Activated naive CD8-positive, alpha-beta T cell treated with anti-CD3 and anti-CD28 coated beads, Interleukin-2, amount 50 U/mL, for 24 hours (primary cell): Measurements from ENCODE around the gene ERCC6L2.

Experiments used
- ATAC-seq: fragments of 150-1000 bp; cut with Tn5 transposase; one replicate; pipeline ENCODE4 v1.10.0; 2021
- DNase-seq: peaks from one replicate; pipeline ENCODE4 v3.0.0; 2021
- H3K27ac Mint-ChIP-seq: one replicate; pipeline ENCODE4 v1.8.0; 2021; ENCODE audit warnings: mild to moderate bottlenecking, mixed read lengths
- H3K27me3 Mint-ChIP-seq: one replicate; pipeline ENCODE4 v1.8.0; 2021; ENCODE audit warnings: mixed read lengths
- H3K36me3 Mint-ChIP-seq: one replicate; pipeline ENCODE4 v1.8.0; 2021; ENCODE audit warnings: low read depth, mixed read lengths
- H3K4me1 Mint-ChIP-seq: one replicate; pipeline ENCODE4 v1.8.0; 2021; ENCODE audit warnings: mixed read lengths
- H3K4me3 Mint-ChIP-seq: one replicate; pipeline ENCODE4 v1.8.0; 2021; ENCODE audit warnings: mild to moderate bottlenecking, moderate library complexity, mixed read lengths
- H3K9me3 Mint-ChIP-seq: one replicate; pipeline ENCODE4 v1.8.0; 2021; ENCODE audit warnings: mixed read lengths

The ERCC6L2 gene

GRCh38 chr9:95879591-95879990 is 4.1 kb downstream of the ERCC6L2 start:
- H3K27ac Mint-ChIP-seq: peak overlapping the region; percentile 82
- H3K4me1 Mint-ChIP-seq: peaks cover 57% of the 10 kb centered on the region
- no peak for ATAC-seq
- no peaks in the 10 kb centered on the region for H3K27me3 Mint-ChIP-seq
- no peaks in the 10 kb centered on the region for H3K9me3 Mint-ChIP-seq
- H3K4me3 Mint-ChIP-seq: no peak overlapping the region
- no peak for DNase-seq
- peaks cover 42% of the 10 kb centered on the region for H3K36me3 Mint-ChIP-seq

DNA sequence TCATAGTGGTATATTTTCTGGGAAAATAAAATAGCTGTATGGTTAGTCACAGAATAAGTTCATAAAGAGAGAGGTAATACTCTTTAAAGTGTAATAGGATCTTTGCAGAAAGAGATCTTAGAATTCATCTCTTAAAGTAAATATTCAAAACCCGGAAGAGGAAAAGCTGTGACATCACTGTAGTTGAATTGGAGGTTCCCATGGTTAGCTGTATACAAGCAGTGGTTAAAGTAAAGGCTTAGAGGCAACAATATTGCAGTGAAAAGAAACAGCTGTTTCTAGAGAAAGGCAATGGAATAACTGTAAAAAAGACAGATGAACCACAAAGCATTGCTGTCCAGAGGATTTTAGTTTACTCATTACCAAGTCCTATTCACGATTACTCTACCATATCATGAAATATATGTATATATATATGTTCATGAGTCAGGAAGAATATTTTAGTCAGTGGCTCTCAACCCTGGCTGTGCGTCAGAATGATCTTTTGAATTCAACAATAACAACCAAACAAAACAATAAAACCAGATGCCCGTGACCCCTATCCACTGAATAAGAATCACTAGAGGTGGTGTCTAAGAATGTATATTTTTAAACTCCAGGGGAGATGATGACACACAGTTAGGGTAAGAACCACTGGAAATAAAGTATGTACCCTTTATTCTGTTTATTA is 4.7 kb downstream of the ERCC6L2 start:
- H3K4me3 Mint-ChIP-seq: peak overlapping the region; percentile 18
- H3K27me3 Mint-ChIP-seq: no peaks in the 10 kb centered on the region
- H3K27ac Mint-ChIP-seq: peak overlapping the region; percentile 82
- ATAC-seq: no peak
- peaks cover 60% of the 10 kb centered on the region for H3K4me1 Mint-ChIP-seq
- no peaks in the 10 kb centered on the region for H3K9me3 Mint-ChIP-seq
- no peak for DNase-seq
- peaks cover 44% of the 10 kb centered on the region for H3K36me3 Mint-ChIP-seq

- peak overlapping the region; percentile 5 for H3K4me3 Mint-ChIP-seq
- H3K27ac Mint-ChIP-seq: peak overlapping the region; percentile 68
- H3K27me3 Mint-ChIP-seq: no peaks in the 10 kb centered on the region
- peaks cover 6% of the 10 kb centered on the region for H3K9me3 Mint-ChIP-seq
- ATAC-seq: peak; percentile 43
- H3K36me3 Mint-ChIP-seq: peaks cover 56% of the 10 kb centered on the region
- peaks cover 72% of the 10 kb centered on the region for H3K4me1 Mint-ChIP-seq
- no peak for DNase-seq
Observed at GRCh38 chr9:95887926-95888497, 12.5 kb downstream of the ERCC6L2 start.

GRCh38 chr9:95890594-95890993 is 15.1 kb downstream of the ERCC6L2 start:
- ATAC-seq (no peak), DNase-seq (no peak)
- H3K4me1 Mint-ChIP-seq: peaks cover 59% of the 10 kb centered on the region
- H3K36me3 Mint-ChIP-seq: peaks cover 47% of the 10 kb centered on the region
- no peak overlapping the region for H3K27ac Mint-ChIP-seq
- H3K27me3 Mint-ChIP-seq: no peaks in the 10 kb centered on the region
- peaks cover 20% of the 10 kb centered on the region for H3K9me3 Mint-ChIP-seq
- H3K4me3 Mint-ChIP-seq: no peak overlapping the region

DNA sequence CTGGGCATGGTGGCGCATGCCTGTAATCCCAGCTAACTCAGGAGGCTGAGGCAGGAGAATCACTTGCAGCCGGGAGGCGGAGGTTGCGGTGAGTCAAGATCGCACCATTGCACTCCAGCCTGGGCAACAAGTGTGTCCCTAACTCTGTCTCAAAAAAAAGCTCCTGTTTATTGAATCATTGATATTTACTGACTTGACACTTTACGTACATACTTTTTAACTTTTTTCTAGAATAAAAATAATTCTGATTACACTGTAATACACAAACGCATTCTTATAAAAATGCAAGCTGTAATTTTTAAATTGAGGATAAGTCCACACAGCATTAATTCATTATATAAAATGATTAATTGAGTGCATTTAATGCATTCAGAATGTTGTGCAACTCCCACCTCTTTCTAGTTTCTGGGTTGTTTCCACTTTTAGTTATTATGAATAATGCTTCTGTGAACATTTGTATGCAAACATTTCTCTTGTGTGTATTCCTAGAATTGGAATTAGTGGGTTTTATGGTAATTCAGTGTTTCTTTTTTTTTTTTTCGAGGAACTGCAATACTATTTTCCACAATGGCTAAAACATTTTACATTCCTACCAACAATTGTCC is 15.7 kb downstream of the ERCC6L2 start:
- ATAC-seq (no peak), DNase-seq (no peak)
- H3K4me1 Mint-ChIP-seq: peaks cover 56% of the 10 kb centered on the region
- no peaks in the 10 kb centered on the region for H3K27me3 Mint-ChIP-seq
- no peak overlapping the region for H3K4me3 Mint-ChIP-seq
- H3K36me3 Mint-ChIP-seq: peaks cover 46% of the 10 kb centered on the region
- peaks cover 20% of the 10 kb centered on the region for H3K9me3 Mint-ChIP-seq
- H3K27ac Mint-ChIP-seq: peak overlapping the region; percentile 20

- H3K4me1 Mint-ChIP-seq: peaks cover 57% of the 10 kb centered on the region
- ATAC-seq: no peak
- H3K27me3 Mint-ChIP-seq: no peaks in the 10 kb centered on the region
- H3K27ac Mint-ChIP-seq: no peak overlapping the region
- peaks cover 20% of the 10 kb centered on the region for H3K9me3 Mint-ChIP-seq
- no peak overlapping the region for H3K4me3 Mint-ChIP-seq
- H3K36me3 Mint-ChIP-seq: peaks cover 50% of the 10 kb centered on the region
- no peak for DNase-seq
Observed at GRCh38 chr9:95892690-95893089, 17.2 kb downstream of the ERCC6L2 start.

- Mint-ChIP-seq H3K4me3 (no peak overlapping the region), H3K36me3 (peaks cover 58% of the 10 kb centered on the region), H3K27ac (no peak overlapping the region), H3K9me3 (peaks cover 20% of the 10 kb centered on the region), H3K27me3 (no peaks in the 10 kb centered on the region), H3K4me1 (peaks cover 40% of the 10 kb centered on the region)
- ATAC-seq (no peak), DNase-seq (no peak)
Observed at GRCh38 chr9:95896580-95896979, 21.1 kb downstream of the ERCC6L2 start.

GRCh38 chr9:95901506-95901905 is 26.0 kb downstream of the ERCC6L2 start:
- DNase-seq (no peak), ATAC-seq (no peak)
- Mint-ChIP-seq H3K4me3 (no peak overlapping the region), H3K27me3 (no peaks in the 10 kb centered on the region), H3K9me3 (no peaks in the 10 kb centered on the region), H3K4me1 (peaks cover 29% of the 10 kb centered on the region), H3K27ac (no peak overlapping the region), H3K36me3 (peaks cover 30% of the 10 kb centered on the region)

GRCh38 chr9:95903398-95903797 is 27.9 kb downstream of the ERCC6L2 start:
- Mint-ChIP-seq H3K36me3 (peaks cover 23% of the 10 kb centered on the region), H3K27ac (no peak overlapping the region), H3K4me1 (peaks cover 18% of the 10 kb centered on the region), H3K4me3 (no peak overlapping the region), H3K9me3 (no peaks in the 10 kb centered on the region), H3K27me3 (no peaks in the 10 kb centered on the region)
- DNase-seq (no peak), ATAC-seq (no peak)

DNA sequence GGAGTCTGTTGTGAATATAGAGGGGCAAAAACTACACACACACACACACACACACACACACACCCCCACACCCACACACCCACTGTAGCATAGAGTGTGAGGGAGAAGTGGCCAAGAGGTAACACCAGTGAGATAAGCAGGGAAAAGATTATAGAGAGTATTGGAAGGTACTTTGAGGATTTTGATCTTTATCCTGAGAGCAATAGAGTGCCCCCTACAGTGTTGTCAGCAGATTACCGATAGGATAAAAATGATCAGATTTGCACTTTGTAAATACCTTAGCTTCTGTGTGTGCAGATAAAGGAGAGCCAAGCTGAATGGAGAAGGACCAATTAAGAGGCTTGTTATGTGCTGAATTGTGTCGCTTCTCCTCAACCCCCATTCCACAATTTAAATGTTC is 32.3 kb downstream of the ERCC6L2 start:
- H3K9me3 Mint-ChIP-seq: no peaks in the 10 kb centered on the region

DNA sequence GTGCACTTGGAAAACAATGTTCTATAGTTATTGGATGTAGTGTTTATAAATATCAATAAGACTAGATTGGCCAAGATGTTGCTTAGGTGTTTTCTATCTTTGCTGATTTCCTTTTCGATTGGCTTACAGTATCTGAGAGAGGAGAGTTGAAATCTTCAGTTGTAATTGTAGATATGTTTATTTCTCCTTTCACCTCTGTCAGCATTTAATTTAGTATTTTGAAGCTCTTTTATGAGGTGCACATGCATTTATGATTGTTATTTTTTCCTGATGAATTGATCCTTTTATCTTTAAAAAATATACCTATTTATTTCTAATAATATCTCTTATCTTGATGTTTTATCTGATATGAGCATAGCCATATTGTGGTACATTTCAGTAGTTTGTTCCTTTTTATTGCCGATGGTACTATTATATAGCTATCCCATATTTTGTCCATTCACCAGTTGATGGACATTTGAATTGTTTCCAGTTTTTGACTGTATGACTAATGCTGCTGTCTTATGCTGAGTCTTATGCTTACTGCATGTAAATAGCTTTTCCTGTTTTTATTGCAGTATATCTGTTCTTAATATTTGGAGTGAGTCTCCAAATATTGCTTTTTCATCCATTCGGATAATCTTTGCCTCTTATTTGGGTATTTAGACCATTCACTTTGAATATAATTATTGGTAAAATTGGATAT is 34.7 kb downstream of the ERCC6L2 start:
- DNase-seq: no peak
- Mint-ChIP-seq H3K27ac (no peak overlapping the region), H3K36me3 (peaks cover 30% of the 10 kb centered on the region), H3K9me3 (no peaks in the 10 kb centered on the region), H3K27me3 (no peaks in the 10 kb centered on the region), H3K4me3 (no peak overlapping the region), H3K4me1 (peaks cover 15% of the 10 kb centered on the region)
- no peak for ATAC-seq

More for the DNA sequence above, 32.3 kb downstream of the ERCC6L2 start:
- H3K36me3 Mint-ChIP-seq: peaks cover 23% of the 10 kb centered on the region
- peaks cover 17% of the 10 kb centered on the region for H3K4me1 Mint-ChIP-seq
- no peak overlapping the region for H3K27ac Mint-ChIP-seq
- no peak for ATAC-seq
- H3K27me3 Mint-ChIP-seq: no peaks in the 10 kb centered on the region
- no peak for DNase-seq
- H3K4me3 Mint-ChIP-seq: no peak overlapping the region

DNA sequence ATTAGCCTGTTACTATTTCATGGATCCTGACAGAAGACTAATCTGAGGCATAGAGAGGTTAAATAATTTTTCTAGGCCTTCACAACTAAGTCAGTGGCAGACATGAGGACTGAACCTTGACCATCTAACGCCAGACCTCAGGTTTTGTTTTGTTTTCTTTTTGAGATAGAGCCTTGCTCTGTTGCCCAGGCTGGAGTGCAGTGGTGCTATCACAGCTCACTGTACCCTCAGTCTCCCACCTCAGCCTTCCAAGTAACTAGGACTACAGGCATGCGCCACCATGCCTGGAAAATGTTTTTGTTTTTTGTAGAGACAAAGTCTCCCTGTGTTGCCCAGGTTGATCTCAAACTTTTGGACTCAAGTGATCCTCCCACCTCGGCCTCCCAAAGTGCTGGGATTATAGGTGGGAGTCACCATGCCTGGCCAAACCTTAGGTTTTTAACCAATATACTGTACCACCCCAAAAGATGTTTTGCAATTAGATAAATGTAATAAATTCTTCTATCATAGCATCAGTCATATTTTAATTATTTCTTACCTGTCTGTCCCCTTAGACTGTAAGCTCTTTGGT is 35.4 kb downstream of the ERCC6L2 start:
- ATAC-seq: no peak
- Mint-ChIP-seq H3K36me3 (peaks cover 34% of the 10 kb centered on the region), H3K27me3 (no peaks in the 10 kb centered on the region), H3K27ac (no peak overlapping the region), H3K4me3 (no peak overlapping the region), H3K4me1 (peaks cover 11% of the 10 kb centered on the region), H3K9me3 (no peaks in the 10 kb centered on the region)
- no peak for DNase-seq

DNA sequence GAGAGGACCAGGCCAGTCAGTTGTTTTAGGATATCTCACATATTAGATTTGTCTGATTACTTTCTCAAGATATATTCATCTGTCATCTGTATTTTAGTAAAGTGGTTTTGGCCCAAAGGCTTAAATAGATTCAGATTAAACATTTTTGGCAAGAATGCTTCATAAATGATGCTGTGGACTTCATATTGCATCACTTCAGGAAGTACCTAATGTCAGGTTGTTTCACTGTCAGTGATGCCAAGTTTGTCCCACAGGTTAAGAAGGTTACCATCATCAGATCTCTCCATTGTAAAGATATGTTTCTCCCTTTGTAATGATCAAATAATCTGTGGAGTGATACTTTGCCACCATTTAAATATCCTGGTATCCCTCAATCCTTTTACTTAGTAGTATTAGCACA is 37.3 kb downstream of the ERCC6L2 start:
- no peak overlapping the region for H3K27ac Mint-ChIP-seq
- no peak for ATAC-seq

GRCh38 chr9:95920017-95920416 is 44.5 kb downstream of the ERCC6L2 start:
- Mint-ChIP-seq H3K4me1 (peaks cover 2% of the 10 kb centered on the region), H3K27me3 (no peaks in the 10 kb centered on the region), H3K4me3 (no peak overlapping the region), H3K9me3 (no peaks in the 10 kb centered on the region), H3K27ac (no peak overlapping the region), H3K36me3 (peaks cover 39% of the 10 kb centered on the region)
- DNase-seq: no peak
- ATAC-seq: no peak

More for the DNA sequence above, 37.3 kb downstream of the ERCC6L2 start:
- peaks cover 48% of the 10 kb centered on the region for H3K36me3 Mint-ChIP-seq
- no peak for DNase-seq
- no peak overlapping the region for H3K4me3 Mint-ChIP-seq
- H3K27me3 Mint-ChIP-seq: no peaks in the 10 kb centered on the region
- peaks cover 6% of the 10 kb centered on the region for H3K4me1 Mint-ChIP-seq
- no peaks in the 10 kb centered on the region for H3K9me3 Mint-ChIP-seq
